HL-60/S4 (cell line): ENCODE results near the gene NPPC.
"Not testable (repeated sequence)": the region's sequence is repeated elsewhere in the genome, so short reads cannot be mapped to it uniquely, and the experiment has no call there.

Experiments
- in situ Hi-C: fragments of 300-500 bp; cut with MboI; formaldehyde crosslinking; loops from 2 replicates; pipeline ENCODE4 v1.14.3; 2022; ENCODE audit warnings: low sequenced_read_pairs

NPPC gene, protein sequence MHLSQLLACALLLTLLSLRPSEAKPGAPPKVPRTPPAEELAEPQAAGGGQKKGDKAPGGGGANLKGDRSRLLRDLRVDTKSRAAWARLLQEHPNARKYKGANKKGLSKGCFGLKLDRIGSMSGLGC

DNA sequence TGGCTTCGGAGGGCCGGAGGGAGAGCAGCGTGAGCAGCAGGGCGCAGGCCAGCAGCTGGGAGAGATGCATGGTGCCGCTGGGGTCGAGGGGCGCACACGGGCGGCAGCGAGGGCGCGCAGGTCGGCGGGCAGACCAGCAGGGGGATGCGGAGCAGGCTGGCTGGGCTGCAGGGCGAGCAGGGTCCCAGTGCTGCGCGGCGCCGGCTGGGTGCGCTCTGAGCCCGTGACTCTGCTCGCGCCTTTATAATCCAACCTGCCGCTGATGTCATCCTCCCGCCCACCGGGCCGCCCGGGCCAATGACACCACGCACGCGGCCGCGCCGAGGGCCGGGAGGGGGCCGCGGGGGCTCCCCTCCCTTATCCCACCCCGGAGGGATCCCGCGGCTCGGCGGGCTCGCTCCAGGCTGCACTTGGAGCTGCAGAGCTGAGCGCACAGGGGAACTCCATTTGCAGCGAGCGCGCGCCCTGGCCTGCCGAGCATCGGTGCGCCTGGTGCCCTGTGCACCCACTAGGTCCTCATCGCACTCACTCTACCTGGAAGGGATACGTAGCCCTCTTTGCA is at the start of gene NPPC:
TSS of gene NPPC (minus strand) at position 217 of the 562 bp plus-strand sequence. CDS start at position 70, 147 bp downstream.
- in situ Hi-C loops: no loop called here

DNA sequence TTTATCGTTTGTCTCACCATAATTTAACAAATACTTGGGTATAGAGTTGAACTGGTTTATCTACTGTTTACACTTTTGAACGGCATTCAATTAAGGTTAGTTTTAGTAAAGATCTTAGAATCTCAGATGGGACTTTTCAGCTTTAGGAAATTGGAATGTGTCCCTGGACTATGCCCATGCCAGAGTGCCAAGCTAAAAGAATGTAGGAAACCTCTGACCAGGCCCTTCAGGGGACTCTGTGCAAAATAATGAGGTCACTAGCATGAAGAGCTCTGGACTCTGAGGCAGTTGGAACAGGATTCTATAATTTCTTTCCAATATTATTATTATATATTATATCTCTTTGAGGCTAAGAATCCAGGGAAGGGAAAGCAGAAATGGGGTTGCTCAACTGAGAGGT is 48.8 kb upstream of the NPPC start:
- in situ Hi-C loops: no loop called here

DNA sequence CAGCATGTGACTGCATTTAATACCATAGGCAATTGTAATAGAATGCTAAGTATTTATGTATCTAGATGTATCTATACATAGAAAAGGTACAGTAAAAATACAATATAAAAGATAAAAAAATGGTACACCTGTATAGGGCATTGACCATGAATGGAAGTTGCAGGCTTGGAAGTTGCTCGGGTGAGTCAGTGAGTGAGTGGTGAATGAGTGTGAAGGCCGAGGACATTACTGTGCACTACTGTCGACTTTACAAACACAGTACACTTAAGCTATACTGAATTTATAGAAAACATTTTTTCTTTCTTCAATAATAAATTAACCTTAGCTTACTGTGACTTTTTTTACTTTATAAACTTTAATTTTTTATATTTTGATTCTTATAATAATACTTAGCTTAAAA is 44.3 kb upstream of the NPPC start:
- in situ Hi-C loops: no loop called here

DNA sequence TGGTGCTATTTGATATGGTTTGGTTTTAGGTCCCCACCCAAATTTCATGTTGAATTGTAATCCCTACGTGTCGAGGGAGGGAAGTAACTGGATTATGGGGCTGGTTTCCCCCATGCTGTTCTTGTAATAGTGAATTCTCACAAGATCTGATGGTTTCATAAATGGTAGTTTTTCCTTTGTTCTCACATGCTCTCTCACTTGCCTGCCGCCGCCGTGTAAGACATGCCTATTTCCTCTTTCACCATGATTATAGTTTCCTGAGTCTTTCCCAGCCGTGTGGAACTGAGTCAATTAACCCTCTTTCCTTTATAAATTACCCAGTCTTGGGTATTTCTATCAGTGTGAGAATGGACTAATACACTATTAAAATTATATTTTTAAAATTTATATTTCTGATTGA is 42.6 kb upstream of the NPPC start:
- in situ Hi-C loops: no loop called here

DNA sequence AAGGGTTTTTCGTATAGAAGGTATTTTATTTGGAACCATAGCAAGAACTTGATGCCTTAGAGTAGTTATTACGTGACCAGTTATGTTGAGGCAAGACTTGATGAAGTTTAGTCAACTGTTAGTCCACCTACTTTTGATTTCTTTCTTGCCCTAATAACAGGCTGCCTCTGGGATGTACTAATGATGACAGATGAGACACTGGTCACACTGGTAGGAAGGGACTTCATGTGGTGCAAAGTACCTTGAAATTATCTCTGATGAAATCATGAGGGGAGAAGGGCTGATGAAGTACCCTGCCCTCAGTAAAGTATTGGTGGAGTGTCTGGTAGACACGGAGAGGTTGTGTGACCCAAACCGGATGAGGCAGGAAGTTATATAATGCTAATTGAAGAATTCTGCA is 40.7 kb upstream of the NPPC start:
- in situ Hi-C loops: no loop called here

DNA sequence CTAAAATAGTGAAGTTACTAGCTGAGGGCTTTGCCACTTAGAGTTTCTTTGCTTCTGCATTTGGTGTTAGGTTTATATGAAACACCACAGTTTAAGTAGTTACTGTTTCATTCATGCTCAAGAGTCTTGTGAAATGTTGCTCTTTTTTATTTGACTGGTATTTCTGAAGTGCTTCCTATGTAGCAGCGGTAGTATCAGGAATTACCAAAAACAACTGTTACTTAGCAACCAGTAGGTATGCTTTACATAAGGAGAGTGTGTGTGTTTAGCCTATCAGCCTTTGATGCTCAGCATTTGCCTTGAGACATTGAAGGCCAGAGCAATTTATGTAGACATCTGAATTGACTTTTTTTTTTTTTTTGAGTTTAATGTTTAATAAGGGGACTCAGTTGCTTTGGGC is 38.9 kb upstream of the NPPC start:
- in situ Hi-C loops: no loop called here

DNA sequence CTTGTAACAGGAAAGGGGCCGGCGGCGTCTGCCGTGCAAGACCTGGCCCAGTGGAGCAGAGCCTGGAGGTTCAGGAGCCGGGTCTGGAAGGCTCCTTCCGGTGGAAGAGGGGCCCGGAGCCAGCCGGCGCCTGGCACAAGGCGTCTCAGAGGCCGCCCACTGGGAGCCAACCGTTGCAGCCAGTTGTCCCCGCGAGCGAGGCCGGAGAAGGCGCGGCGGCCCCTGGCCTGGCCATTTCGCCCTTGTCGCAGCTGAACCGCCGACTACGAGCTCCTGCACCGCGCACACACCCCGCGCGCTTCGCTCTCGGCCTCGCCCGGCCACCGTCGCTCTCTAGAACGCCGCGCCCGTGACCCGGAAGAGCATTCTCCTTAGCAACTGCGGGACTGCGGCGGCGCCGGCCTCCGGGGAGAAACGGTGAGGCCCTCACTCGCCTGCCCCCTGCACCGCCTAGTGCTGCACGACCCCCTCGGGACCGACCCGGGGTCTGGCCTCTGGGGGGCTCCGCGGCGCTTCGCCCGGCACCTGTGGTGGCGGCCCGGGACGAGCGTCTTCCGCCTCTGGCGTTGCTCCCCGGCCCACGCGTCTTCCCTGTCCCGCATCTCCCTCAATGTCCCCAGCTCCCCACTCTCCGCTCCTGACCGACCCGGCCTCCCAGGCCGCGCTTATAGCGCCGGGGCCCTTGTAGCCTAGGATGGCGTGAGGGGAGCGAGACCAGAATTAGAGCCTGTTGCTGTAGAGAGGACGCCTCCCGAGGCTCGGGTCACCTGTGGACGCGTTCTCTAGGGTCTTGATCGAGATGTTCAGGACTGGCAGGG is 35.4 kb upstream of the NPPC start, which contains the start of gene DIS3L2:
TSS of gene DIS3L2 (plus strand) at position 365 of the 818 bp plus-strand sequence. CDS start 53,215 bp downstream, outside the sequence.
- in situ Hi-C loops: no loop called here

DNA sequence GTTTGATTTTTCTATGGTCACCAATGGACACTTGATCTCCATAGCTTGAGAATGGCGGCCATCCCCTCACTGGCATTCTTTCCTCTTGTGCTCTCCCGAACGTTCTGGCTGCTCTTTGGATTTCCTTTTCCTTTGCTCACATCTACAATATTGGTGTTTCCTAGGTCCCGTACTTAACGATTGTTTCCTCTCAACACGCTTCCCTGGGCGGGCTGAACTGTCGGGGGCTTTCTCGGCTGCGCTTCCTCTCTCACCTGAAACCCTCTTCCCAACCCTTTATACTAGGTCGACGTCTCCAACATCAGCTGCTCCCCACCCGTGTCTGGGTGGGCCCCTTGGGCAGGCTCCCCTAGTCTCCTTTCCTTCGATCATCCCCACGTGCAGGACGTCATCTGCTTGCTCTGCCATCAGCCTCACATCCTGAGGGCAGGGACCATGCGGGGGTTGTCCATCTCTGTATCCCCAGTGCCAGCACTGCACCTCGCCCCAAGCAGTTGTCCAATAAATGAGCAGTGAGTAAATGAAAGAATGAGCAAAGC is 34.7 kb upstream of the NPPC start:
- in situ Hi-C loops: no loop called here

DNA sequence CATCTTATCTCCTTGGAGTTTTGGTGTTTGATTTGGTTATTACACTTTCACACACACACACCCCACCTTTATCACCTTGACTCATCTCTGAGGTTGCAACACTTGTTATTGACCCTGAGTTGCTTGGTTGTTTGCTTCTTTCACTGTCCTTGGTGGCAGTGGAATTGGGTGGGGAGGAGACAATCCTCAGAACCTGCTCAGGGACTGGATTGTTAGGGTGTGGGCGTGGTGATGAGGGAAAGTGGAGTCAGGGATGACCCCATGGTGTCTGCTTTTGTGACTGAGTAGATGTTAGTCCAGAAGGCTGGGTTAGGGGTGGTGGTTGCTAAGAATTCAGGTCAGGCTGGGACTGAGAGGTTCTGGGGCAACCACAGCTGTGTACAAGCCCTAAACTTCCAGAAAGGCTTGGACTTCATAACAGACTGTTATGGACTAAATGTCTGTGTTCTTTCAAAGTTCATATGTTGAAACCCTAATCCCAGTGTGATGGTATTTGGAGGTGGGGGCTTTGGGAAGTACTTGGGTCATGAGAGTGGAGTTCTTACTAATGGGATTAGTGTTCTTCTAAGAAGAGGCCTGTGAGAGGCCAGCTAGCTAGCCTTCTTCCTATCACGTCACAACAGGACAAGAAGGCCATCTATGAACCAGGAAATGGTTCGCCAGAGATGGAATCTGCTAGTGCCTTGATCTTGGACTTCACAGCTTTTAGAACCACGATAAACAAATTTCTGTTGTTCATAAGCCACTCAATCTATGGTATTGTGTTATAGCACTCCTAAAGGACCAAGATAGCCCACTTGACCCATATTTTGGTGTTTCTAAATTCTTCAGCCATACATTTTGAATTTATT is 31.9 kb upstream of the NPPC start:
- in situ Hi-C loops: no loop called here

DNA sequence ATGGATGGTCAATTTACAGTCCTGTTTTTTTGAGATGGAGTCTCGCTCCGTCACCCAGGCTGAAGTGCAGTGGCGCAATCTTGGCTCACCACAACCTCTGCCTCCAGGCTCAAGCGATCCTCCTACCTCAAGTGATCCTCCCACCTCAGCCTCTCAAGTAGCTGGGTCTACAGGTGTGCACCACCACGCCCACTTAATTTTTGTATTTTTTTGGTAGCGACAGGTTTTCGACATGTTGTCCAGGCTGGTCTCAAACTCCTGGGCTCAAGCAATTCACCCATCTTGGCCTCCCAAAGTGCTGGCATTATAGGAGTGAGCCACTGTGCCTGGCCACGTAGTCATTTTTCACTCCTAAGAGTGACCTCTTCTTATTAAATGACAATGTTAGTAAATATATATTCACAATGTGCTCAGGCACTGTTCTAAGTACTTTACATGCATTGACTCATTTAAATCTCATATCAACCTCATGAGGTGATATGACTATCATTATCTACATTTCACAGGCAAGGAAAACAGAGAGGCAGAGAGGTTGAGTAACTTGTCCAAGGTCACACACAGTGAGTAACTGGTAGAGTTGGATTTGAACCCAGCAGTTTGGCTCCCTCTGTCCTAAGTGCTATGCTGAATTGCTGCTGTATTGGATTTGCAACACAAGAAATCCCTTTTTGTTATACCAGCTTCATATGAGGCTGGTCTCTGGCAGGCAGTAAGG is 29.7 kb upstream of the NPPC start:
- in situ Hi-C loops: no loop called here

DNA sequence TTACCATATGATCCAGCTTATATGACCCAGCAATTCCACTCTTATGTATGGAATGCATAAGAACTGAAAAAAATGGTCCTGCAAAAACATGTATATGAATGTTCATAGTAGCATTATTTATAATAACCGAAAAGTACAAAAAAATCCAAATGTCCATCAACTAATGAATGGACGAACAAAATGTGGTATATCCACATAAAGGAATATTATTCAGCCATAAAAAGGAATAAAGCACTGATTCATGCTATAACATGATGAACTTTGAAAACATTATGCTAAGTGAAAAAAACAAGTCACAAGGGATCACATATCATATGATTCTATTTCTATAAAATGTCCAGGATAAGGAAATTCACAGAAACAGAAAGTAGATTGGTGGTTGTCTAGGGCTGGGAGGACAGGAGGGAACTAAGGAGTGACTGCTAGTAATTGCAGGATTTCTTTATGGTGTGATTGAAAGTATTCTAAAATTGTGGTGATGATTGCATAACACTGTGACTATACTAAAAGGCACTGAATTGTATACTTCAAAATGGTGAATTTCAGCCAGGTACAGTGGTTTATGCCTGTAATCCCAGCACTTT is 25.3 kb upstream of the NPPC start:
- in situ Hi-C loops: no loop called here

DNA sequence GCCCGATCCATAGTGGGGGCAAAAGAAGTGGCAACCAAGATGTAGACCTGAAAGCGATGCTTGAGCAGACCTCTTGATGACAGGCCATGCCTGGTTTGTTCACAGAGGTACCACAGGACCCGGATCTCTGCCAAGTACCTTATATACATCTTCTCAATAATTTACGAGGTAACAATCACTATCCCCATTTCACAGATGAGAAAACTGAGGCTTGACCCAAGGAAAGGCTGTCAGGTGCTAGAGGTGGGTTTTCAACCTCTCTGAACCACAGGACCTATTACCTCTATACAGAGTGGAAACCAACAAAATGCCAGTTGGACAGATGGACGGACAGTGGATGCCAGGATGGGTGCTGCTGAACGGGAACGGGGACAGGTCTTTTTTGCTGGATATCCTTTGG is 21.5 kb upstream of the NPPC start:
- in situ Hi-C loops: no loop called here

DNA sequence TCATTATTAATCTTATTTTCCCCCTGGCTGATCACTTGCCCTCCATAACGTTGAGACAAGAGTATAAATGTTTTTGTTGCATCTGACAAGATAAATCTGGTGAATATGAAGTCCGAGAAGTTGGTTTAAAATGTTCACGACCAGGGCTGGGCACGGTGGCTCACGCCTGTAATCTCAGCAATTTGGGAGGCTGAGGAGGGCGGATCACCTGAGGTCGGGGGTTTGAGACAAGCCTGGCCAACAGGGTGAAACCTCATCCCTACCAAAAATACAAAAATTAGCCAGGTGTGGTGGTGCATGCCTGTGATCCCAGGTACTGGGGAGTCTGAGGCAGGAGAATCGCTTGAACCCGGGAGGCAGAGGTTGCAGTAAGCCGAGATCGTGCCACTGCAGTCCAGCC is 20.9 kb upstream of the NPPC start:
- in situ Hi-C loops: not testable (repeated sequence)

DNA sequence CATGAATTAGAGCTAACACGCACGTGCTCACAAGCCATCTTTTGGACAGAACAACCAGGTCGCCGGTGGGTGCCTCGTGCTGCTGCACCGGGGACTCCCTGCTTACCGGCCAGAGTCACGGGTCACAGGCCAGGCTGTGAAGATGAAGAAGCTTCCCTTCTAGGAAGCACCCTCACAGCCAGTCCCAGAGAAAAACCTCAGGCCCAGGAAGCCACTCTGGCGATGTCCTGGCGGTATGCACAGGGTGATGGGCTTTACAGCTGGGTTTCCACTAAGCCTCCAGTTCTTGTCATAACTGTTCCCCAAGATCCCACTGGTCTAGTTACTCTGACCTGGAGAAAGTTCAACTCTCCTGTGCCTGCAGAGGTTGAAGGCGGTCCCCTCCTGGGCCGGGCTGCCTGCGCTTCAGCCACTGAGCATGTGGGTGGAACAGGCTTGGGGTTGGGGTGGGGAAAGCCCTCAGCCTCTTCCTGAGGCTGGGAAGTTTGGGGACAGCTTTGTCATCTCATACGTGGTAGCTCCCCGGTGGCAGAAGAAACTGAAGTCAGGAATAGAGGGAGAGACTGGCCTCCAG is 20.1 kb upstream of the NPPC start:
- in situ Hi-C loops: no loop called here

DNA sequence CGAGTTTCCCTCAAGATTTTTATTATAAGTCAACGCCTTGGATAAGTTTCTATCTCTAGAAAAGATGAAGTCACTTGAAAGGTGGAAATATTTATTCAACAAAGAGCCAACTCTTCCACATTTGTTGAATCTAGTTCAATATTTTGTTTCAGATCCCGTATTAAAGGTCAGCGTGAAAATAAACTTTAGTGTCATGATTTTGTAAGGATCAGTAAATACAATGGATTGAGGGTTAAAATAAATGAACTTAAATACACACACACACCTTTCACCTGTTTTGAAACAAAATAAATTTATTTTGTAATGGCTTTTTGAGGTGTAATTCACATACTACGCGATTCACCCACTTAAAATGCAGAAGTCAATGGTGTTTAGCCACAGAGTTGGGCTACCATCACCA is 16.0 kb upstream of the NPPC start:
- in situ Hi-C loops: no loop called here

DNA sequence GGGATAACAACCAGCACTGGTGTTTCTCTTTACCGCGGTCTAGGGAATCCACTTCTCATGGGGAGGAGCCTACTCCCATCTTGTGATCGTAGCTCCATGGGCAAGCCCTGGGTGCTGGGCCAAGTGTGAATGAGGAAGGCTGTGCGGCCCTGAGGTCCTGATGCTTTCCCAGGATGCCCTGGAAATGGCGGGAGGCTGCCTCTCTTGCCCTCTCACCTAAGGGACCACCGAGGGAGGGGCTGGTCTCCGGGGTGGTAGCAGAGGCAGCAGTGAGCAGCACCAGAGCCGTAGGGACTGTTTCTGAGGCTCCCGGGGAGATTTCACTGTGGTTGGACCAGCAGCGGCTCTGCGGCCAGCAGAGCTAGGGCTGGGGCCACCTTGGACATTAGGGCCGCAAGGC is 15.5 kb upstream of the NPPC start:
- in situ Hi-C loops: no loop called here

DNA sequence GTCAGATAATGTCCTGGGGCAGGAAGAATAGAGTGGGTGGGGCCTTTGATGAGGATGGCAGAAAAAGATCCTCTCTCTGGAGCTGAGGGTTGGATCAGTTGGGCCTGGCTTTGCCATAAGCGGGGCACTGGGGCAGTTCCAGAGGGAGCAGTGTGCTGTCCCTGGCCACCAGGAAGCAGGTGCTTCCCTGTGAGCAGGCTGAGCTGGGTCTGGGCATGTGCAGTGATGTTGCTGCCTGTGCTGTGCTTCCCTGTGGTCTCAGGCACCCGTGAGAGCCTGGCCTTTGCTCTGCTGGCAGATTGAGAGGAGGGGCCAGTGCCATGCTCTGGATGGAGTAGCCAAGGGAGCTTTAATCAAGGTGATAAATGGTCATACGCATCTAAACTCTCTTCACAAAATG is 14.6 kb upstream of the NPPC start:
- in situ Hi-C loops: no loop called here

DNA sequence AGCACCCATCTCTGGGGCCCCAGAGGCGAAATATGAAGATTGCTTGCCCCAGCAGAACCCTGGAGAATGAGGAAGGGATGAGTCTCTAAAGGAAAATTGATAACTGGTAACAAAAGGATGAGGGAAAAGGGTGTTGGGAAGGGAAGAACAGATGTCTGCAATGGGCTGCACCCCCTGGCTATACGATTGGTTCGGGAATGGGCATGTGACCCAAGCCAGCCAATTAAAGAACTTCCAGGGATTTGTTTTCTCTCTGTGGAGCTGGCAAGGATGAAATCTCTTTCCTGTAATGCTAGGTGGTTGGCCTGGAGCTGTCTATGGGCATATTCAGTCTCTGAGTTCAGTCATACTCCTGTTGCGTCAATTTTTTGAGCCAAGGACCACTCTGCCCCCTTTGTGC is 12.8 kb upstream of the NPPC start:
- in situ Hi-C loops: no loop called here

DNA sequence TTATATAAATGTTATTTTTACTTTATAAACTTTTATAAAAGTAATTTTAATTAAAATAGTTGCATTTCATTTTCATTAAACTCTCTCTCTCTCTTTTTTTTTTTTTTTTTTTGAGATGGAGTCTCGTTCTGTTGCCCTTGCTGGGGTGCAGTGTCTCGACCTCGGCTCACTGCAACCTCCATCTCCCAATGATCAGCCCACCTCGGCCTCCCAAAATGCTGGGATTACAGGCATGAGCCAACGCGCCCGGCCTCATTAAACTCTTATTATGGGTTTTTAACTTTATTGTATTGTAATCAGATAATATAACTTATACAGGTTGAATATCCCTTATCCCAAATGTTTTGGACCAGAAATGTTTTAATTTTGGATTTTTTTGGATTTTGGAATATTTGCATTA is 10.9 kb upstream of the NPPC start:
- in situ Hi-C loops: no loop called here

DNA sequence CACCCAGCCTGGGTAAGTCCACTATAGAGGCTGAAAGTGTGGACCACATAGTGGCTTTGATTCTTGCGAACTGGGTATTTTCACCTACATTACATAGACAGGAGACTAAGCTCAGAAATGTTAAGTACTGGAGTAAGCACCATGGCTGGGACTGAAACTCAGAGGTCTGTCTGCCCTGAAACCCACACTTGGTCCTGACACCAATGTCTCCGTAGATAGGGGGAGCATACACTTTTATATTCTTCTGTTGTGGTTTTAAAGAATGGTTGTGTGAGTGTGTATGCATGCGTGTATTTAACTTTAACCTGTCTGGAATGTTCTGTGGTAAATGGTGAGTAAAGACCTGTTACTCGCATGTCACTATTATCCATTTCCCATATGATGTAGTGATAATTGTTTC is 10.3 kb upstream of the NPPC start:
- in situ Hi-C loops: no loop called here
